Measurements from ENCODE around the gene MYL6B.
A peak's percentile ranks its signal among the peaks of the same experiment; 100 is the strongest.

The MYL6B gene

DNA sequence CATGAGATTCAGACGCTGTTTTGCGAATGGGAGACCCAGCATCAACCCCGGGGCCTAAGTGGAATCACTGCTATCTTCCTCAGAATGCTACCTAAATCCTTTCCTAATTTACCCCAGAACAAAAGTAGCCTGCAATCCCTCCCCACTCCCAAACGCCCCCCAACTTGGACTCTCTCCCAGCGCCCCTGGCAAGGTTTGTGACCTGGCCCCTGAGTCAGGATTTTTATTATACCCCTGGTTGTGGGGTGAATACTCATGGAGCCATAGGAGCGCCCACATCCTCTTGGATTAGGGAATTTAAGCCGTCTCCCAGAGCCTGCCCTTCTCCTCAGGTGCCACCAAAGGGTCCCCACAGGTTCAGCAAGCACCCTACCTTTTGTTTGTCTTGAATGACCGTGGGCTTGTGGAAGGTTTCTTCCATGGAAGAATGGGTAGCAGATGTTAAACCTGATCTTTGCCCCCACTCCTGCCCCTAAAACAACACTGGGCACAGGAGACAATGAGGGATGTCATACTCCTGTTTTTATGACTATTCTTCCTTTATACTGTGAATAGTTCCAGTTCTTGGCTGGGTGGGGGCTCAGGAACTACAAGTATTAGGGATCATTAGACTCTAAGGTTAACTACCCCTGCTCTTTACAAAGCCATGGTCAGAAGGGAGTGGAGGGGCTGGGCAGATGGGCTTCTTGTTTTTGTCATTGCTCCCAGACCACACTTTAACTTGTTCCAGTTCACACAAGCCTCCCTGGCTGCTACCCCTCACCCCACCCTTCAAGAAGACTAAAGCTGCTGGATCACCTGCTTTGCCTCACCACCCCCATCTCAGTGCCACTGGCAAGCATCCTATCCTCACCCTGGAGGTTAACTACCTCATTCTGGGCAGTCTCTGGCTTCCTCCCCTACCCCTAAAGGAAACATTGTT is 630 bp downstream of the MYL6B start:
- no peak for DNase-seq (ENCODE audit: low read depth, low spot score)

DNA sequence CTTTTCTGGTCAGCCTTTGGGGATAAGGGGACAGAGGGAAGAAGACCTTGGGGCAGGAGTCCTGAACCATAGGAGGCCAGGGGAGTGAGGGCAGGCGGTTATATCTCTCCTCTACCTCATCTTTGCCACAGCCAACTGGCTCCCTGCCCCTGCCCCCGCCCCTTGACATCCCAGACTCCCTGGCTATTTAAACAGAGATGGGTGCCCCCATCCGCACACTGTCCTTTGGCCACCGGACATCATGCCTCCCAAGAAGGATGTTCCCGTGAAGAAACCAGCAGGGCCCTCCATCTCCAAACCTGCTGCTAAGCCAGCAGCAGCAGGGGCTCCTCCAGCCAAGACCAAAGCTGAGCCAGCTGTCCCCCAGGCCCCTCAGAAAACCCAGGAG is 1.3 kb downstream of the MYL6B start:
- DNase-seq (ENCODE audit: low read depth, low spot score): no peak

DNA sequence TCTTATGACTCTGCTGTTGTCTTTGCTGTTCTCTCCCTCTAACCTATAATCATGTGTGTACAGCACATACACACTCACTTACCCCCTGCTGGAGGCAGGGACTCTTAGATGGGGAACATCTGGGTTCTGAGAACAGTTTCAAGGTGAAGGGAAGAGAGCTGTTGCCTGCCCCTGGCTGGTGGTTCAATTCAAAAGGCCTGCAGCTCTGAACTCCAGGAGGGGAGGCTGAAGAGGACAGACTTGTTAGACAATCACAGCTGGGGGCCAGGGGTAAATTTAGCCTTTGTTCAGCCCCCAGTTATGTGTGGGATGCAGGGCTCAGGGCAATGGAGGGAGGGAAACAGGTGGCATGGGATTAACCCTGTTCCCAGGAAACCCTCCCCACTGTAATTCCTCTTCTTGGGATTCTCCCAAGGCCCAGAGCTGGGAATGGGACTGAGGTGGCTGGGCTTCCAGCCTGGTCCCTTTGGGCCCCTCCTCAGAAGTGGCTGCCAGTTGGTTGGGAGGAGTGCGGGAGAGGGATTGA is 1.9 kb downstream of the MYL6B start:
- DNase-seq (ENCODE audit: low read depth, low spot score): no peak

DNA sequence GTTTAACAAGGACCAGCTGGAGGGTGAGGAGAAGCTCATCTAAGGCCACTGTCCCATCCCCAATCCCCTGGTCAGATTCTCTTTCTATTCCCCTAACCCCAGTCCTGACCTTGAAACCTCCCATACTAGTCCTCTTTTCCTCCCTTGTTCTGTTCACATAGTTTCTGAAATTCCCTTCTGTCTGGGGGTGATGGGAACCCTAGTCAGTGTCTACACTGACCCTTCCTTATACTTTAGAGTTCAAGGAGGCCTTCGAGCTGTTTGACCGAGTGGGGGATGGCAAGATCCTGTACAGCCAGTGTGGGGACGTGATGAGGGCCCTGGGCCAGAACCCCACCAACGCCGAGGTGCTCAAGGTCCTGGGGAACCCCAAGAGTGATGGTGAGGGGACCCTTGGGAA is 2.4 kb downstream of the MYL6B start:
- DNase-seq (ENCODE audit: low read depth, low spot score): no peak

DNA sequence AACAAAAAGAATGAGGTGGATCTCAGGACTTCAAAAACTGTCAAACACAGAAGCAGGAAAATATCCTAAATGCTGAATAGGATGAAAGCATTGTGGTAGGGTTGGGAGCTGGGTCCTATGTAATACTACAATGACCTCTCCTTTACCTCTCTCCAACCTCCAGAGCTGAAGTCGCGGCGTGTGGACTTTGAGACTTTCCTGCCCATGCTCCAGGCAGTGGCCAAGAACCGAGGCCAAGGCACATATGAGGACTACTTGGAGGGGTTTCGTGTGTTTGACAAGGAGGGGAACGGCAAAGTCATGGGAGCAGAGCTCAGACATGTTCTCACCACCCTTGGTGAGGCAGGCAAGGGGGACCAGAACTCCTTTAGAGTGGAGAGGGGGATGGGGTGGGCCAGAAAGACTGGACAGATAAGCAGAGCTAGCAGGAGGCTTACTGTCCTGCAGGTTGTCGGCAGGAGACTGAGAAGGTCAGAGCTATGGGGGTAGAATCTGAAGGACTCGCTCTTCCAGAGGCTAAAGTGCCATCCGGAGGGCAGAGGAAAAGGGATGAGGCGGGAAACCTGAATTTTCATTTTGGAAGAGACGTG is 3.0 kb downstream of the MYL6B start:
- DNase-seq (ENCODE audit: low read depth, low spot score): no peak

DNA sequence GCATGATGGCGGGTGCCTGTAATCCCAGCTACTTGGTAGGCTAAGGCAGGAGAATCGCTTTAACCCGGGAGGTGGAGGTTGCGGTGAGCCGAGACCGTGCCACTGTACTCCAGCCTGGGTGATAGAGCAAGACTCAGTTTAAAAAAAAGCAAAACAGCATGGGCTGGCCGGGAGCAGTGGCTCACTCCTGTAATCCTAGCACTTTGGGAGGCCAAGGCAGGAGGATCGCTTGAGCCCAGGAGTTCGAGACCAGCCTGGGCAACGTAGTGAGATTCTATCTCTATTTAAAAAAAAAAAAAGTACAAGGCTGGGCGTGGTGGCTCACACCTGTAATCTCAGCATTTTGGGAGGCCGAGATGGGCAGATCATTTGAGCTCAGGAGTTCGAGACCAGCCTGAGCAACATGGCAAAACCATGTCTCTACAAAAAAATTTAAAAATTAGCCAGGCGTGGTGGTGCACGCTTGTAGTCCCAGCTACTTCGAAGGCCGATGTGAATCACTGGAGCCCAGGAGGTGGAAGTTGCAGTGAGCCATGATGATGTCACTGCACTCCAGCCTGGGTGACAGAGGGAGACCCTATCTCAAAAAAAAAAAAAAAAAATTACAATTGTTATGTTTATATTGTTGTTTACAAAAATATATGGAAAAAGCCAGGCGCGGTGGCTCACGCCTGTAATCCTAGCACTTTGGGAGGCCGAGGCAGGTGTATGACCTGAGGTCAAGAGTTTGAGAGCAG is 4.2 kb downstream of the MYL6B start:
- DNase-seq (ENCODE audit: low read depth, low spot score): peak; percentile 17

DNA sequence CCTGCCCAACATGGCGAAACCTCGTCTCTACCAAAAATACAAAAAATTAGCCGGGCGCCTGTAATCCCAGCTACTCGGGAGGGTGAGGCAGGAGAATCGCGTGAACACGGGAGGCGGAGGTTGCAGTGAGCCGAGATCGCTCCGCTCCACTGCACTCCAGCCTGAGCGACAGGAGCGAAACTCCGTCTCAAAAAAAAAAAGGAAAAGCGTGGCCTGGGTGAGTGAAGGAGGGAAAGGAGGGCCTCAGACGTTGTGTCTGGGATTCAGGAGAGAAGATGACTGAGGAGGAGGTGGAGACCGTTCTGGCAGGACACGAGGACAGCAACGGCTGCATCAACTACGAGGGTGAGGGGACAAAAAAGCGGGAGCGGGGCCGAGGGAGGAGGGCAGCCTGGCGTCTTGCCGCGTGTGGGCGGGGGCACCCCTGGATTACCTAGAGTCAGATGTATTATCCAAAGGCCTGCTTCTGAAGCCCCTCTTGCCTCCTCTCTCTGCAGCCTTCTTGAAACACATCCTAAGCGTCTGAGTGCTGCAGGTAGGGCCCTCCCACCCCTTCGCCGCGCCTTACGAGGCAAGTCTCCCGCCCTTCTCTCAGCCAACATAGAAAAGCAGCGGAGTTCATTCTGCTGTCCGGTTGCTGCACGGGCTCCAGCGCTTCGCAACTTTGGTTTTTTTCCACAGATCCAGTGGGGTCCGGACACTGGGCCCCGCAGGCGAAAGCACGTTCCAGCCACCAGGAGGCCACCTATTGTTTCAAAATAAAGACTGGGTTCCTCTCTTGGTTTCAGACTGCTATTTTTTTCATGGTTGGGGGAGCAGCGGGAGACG is 5.0 kb downstream of the MYL6B start:
- DNase-seq (ENCODE audit: low read depth, low spot score): peak; percentile 89

DNA sequence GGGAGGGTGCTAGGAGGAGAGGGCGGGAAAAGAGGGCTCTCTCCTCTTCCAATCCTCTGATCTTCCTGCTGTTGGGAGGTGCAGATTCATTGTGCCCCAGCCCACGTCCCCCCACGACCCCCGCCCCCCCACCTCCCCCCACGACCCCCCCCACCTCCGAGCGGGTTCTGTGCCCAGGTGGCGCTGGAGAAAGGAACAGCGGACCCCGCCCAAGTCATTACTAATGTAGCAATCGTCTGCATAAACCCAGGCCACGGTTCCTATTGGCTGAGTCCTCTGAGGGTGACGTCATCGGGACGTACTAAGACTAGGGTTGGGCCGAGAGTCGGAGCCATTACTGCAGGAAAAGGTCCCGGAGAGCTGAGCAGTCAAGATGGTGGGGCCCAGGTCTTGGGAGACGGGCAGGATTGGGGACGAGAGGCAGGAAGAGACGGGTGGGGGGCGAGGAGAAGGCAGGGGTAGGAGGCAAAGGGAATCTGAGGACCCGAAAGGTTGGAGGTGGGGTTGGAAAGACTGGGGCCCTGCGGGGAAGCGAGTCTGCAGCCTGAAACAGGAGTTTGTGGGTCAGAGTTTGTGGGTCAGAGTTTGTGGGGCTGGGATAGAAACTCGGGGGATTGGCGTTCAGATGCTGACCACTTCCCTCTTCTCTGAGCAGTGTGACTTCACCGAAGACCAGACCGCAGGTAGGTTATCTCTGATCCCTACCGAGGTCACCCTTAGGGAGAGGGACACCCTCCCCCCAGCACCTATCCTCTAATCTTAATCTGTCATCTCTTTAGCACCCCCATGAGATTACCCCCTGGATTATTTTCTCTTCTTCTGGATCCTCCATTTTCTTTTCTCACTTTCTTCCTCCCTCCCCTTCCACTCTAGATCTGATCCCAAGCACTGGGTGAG is 5.9 kb downstream of the MYL6B start, which contains the start of gene MYL6:
Gene MYL6 (plus strand): TSS at position 331 of the 897 bp plus-strand sequence. CDS start 43 bp downstream, at position 374.
- DNase-seq (ENCODE audit: low read depth, low spot score): peak; percentile 98

DNA sequence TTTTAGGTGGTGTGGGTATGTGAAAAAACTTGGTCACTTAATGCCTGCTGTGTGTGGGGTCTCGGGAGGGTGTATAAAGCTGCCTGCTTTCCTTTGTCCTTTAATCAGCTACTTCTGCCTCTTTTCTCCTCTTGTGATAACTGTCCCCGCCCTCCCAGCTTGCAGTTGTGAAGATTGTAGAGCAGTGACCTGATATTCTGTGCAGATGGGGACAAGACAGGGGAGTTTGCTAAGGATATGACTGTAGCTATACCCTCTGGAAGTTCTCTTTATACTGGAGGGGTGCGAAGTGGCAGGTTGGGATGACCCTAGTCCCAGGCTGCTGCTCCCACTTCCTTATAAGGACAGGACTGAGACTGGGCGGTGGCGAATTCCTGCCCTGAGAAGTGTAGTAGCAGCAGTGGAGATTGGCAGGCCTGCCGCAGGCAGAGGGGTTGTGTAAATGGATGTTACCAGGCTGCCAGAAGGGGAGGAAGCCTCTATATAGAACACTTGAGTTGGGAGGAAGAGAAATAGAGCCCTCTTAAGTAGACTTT is 6.6 kb downstream of the MYL6B start:
- DNase-seq (ENCODE audit: low read depth, low spot score): peak; percentile 84

DNA sequence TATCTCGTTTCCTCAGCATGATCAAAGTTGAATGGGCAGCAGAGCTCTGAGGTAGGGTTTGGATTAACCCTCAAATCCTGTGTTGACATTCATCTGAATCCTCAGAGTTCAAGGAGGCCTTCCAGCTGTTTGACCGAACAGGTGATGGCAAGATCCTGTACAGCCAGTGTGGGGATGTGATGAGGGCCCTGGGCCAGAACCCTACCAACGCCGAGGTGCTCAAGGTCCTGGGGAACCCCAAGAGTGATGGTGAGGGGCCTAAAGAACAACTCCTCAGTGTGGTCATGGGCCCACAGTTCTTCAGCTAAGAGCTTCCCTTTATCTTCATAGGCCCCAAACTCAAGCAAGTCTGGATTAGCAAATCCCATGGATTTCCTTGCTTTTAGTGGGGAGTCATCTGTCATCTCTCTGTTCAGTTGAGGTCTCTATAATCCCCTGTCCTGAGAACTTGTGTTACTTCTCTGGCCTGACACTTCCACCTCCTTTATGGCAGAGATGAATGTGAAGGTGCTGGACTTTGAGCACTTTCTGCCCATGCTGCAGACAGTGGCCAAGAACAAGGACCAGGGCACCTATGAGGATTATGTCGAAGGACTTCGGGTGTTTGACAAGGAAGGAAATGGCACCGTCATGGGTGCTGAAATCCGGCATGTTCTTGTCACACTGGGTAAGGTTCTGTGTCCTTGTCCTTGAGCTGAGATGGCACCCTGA is 7.2 kb downstream of the MYL6B start:
- DNase-seq (ENCODE audit: low read depth, low spot score): no peak

DNA sequence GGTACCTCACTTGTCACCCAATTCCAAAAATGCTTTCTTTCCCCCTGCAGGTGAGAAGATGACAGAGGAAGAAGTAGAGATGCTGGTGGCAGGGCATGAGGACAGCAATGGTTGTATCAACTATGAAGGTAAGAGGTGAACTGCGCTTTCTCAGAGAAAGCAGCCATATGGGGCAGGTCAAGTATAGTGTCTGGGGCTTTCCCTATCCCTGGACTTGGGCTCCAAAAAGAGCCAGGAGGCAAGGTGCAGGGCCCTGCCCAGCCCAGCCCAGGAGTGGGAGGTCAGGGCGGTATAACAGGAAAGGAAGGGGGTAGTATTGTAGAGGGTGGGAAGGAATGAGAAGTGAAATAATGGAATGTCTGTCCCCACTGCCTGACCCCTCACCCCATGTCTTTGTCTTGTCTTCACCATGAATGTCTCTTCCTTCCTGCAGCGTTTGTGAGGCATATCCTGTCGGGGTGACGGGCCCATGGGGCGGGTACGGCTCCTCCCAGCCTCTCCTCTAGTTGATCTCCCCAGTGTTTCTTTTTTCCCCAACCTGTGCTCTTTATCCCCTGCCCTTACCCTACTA is 7.9 kb downstream of the MYL6B start:
- peak; percentile 17 for DNase-seq (ENCODE audit: low read depth, low spot score)

DNA sequence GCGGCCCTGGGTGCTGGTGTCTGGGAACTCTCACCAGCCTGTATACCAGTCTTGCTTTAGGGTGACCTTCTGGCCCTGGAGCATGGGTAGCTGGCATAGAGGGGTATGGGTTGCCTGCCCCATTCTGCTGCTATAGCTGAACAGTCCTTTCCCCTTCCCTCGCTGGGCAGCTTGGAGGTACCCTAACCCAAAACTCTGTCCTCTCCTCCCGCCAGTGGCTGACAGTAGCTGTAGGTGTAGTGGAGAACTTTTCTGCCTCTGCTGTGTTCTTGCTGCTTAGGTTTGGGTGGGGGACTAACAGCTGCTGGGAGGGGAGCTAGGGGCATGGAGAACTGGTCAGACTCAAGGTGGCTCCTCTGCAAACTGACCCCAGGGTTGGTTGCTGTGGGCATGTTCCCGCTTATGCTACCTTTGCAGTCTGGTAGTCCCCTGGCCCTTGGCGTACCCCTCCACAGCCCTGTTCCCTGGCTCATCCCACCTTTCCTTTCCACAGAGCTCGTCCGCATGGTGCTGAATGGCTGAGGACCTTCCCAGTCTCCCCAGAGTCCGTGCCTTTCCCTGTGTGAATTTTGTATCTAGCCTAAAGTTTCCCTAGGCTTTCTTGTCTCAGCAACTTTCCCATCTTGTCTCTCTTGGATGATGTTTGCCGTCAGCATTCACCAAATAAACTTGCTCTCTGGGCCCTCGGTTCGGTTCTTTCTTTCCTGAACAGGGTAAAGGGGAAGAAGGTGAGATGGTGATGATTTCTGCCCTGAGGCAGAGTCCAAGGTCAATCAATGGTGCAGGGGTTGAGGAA is 8.7 kb downstream of the MYL6B start:
- no peak for DNase-seq (ENCODE audit: low read depth, low spot score)

DNA sequence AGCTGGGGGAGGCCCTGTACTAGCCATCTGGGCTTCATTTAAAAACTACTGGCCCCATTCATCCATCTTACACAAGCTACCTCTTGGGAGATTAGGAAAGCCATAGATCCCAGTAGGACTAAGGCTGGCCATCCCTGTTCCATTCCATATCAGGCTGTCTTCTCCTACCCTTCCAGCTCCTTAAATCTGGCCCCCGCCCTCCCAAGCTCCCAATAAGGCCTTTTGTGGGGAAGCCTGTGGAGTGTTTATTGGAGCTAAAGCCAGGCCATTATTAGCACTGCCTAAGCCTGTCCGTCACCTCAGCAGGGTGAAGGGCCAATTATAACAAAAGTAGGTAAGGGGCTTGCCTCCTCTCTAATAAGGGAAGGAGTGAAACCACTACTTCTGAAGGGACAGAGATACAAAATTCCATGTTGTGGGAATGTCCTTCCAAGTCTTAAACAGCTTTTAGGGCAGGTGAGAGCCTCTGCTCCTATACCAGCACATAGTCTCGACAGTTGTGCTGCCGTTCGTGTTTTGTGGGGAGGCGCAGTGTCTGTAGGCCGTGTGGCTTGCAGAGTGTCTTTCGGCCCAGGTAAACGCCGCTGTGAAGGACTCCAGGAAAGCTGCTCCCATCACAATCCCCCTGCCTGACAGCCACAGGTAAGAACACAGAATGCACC is 9.4 kb downstream of the MYL6B start:
- no peak for DNase-seq (ENCODE audit: low read depth, low spot score)

DNA sequence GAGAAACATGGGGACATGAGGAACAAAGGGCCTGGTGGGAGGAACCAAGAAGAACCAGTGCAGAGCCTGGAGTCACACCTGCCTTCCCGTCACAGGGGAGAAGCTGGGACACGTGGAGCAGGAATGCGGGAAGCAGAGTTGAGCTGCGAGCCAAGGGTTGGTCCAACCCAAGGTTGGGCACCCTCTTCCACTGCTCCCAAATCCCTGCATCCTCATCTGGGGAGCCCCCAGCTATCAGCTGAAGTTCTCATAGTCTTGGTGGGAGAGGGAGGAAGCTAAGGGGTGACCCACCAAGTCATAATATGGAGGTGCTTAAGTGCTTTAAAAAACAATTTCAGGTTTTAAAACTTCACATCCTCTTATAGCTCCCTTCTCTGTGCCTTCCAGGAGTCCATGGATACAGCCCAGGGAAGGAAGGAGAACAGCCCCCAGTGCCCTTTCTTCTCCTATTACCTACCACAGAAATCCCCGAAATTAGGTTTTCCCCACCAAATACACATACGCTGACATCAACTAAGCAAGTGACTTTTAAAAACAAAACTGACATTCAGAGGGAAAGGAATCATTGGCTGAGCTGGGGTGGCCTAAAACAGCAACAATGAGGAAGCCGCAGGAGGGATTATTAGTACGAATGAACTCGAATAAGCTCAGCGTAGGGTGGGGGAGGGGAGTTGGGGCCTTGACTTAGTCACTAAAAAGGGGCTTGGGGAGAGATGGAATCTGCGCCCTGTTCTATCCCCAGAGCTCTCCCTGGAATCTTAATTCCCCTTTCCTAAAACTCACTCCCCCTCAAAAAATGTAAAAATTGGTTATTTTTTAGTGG is 10.3 kb downstream of the MYL6B start:
- peak; percentile 44 for DNase-seq (ENCODE audit: low read depth, low spot score)

DNA sequence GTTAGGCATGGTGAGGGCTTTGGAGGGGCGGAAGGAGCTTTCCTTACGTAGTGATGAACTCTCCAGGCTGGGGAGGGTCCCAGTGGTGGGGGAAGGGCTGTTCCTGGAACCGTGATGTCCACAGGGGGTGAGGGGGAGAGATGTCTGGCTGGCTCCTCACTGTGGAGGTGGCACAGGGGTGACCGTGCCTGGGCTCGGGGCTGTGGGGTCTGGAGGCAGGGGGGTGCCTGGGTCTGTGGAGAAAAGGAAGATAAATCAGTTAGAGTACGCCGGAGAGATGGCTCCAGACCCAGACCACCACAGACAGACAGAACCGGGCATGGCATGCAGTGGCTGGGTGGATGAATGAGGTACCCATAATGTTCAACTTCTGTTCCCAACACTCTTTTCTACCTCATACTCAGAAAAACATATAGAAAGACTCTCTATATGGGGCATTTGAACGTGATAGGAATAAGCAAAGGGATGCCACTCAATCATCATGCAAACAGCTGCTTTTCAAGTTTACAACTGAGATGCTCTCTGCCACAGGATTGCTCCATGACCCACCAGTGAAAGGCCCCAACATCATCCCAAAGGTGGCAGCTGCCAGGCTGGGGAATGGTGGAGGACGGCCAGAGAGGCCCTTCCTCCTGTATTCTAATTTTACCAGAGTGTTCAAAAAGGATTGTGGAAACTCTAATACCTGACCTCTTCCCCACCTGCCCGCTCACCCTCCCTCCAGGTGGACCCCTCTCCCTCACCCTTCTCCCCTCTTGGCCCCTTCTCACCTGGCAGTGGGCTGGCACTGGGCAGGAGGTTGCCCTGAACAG is 11.4 kb downstream of the MYL6B start:
- peak; percentile 24 for DNase-seq (ENCODE audit: low read depth, low spot score)

DNA sequence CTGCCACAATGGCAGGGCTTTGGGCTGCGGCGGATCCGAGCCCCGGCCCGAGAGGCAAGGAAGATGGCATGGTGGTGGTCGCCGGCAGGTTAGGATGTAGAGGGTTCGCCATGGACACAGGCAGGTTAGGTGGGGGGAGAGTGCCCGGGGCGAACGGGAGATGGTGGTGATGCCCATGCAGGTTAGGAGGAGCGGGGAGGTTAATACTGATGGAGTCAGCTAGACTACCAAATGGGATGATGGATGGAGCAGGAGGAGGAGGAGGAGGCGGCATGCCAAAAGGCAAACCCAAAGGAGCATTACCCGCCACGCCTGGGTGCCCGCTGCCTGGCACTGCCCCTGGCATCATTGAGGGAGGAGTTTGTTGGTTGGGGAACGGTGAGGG is 11.9 kb downstream of the MYL6B start:
- DNase-seq (ENCODE audit: low read depth, low spot score): peak; percentile 22
